ENCODE results near the gene DNAI2. TPM values are rescaled to one million over a fixed set of nuclear protein-coding genes. Genes with fewer than 3 reads are reported as not detected.
A peak's percentile ranks its signal among the peaks of the same experiment; 100 is the strongest.

DNAI2 gene
- polyA plus RNA-seq, 1 donor: 0.07 TPM

GRCh38 chr17:74336307-74336706 lies 62.3 kb downstream of the DNAI2 start:
- Histone ChIP-seq H3K4me3 (ENCODE audit: low read length) (no peak overlapping the region), H3K27ac (ENCODE audit: low read length) (no peak overlapping the region), H3K9me3 (ENCODE audit: control insufficient read depth, low read depth, low read length) (no peaks in the 10 kb centered on the region), H3K36me3 (ENCODE audit: control insufficient read depth, insufficient read depth, low read length) (no peaks in the 10 kb centered on the region), H3K27me3 (ENCODE audit: control insufficient read depth, insufficient read depth, low read length) (no peaks in the 10 kb centered on the region), H3K4me1 (ENCODE audit: control insufficient read depth, insufficient read depth, low read length) (peaks cover 4% of the 10 kb centered on the region)
- no peak for DNase-seq
- WGBS (ENCODE audit: insufficient coverage, low lambda C conversion rate): 60% methylated on average over 1 of the region's 7 CpGs

GRCh38 chr17:74337834-74338500 lies 63.9 kb downstream of the DNAI2 start:
- Histone ChIP-seq H3K36me3 (ENCODE audit: control insufficient read depth, insufficient read depth, low read length) (no peaks in the 10 kb centered on the region), H3K27ac (ENCODE audit: low read length) (no peak overlapping the region), H3K4me3 (ENCODE audit: low read length) (no peak overlapping the region), H3K9me3 (ENCODE audit: control insufficient read depth, low read depth, low read length) (no peaks in the 10 kb centered on the region), H3K4me1 (ENCODE audit: control insufficient read depth, insufficient read depth, low read length) (no peaks in the 10 kb centered on the region), H3K27me3 (ENCODE audit: control insufficient read depth, insufficient read depth, low read length) (no peaks in the 10 kb centered on the region)
- WGBS (ENCODE audit: insufficient coverage, low lambda C conversion rate): no CpG with 5 or more reads among the region's 12 CpGs
- no peak for DNase-seq

GRCh38 chr17:74339537-74340195 lies 65.6 kb downstream of the DNAI2 start:
- Histone ChIP-seq H3K9me3 (ENCODE audit: control insufficient read depth, low read depth, low read length) (no peaks in the 10 kb centered on the region), H3K4me1 (ENCODE audit: control insufficient read depth, insufficient read depth, low read length) (no peaks in the 10 kb centered on the region), H3K27ac (ENCODE audit: low read length) (no peak overlapping the region), H3K4me3 (ENCODE audit: low read length) (no peak overlapping the region), H3K36me3 (ENCODE audit: control insufficient read depth, insufficient read depth, low read length) (no peaks in the 10 kb centered on the region), H3K27me3 (ENCODE audit: control insufficient read depth, insufficient read depth, low read length) (peaks cover 4% of the 10 kb centered on the region)
- WGBS (ENCODE audit: insufficient coverage, low lambda C conversion rate): no CpG with 5 or more reads among the region's 19 CpGs
- DNase-seq: no peak

- no peaks in the 10 kb centered on the region for H3K36me3 ChIP-seq (ENCODE audit: control insufficient read depth, insufficient read depth, low read length)
- no peaks in the 10 kb centered on the region for H3K9me3 ChIP-seq (ENCODE audit: control insufficient read depth, low read depth, low read length)
- H3K4me3 ChIP-seq (ENCODE audit: low read length): no peak overlapping the region
- H3K27ac ChIP-seq (ENCODE audit: low read length): no peak overlapping the region
- H3K27me3 ChIP-seq (ENCODE audit: control insufficient read depth, insufficient read depth, low read length): peaks cover 4% of the 10 kb centered on the region
- H3K4me1 ChIP-seq (ENCODE audit: control insufficient read depth, insufficient read depth, low read length): no peaks in the 10 kb centered on the region
- peak in 1 of 2 donors; percentile 32 for DNase-seq
- no CpG with 5 or more reads among the region's 13 CpGs for WGBS (ENCODE audit: insufficient coverage, low lambda C conversion rate)
Observed at GRCh38 chr17:74340470-74341023, 66.5 kb downstream of the DNAI2 start.

- Histone ChIP-seq H3K27ac (ENCODE audit: low read length) (no peak overlapping the region), H3K27me3 (ENCODE audit: control insufficient read depth, insufficient read depth, low read length) (peaks cover 4% of the 10 kb centered on the region), H3K4me3 (ENCODE audit: low read length) (no peak overlapping the region), H3K4me1 (ENCODE audit: control insufficient read depth, insufficient read depth, low read length) (no peaks in the 10 kb centered on the region), H3K9me3 (ENCODE audit: control insufficient read depth, low read depth, low read length) (no peaks in the 10 kb centered on the region), H3K36me3 (ENCODE audit: control insufficient read depth, insufficient read depth, low read length) (no peaks in the 10 kb centered on the region)
- no CpG with 5 or more reads among the region's 10 CpGs for WGBS (ENCODE audit: insufficient coverage, low lambda C conversion rate)
- no peak for DNase-seq
Observed at GRCh38 chr17:74342224-74342623, 68.2 kb downstream of the DNAI2 start.

GRCh38 chr17:74343121-74343520 lies 69.1 kb downstream of the DNAI2 start:
- DNase-seq: no peak
- no peak overlapping the region for H3K27ac ChIP-seq (ENCODE audit: low read length)
- H3K4me1 ChIP-seq (ENCODE audit: control insufficient read depth, insufficient read depth, low read length): no peaks in the 10 kb centered on the region
- no peak overlapping the region for H3K4me3 ChIP-seq (ENCODE audit: low read length)
- no peaks in the 10 kb centered on the region for H3K36me3 ChIP-seq (ENCODE audit: control insufficient read depth, insufficient read depth, low read length)
- no peaks in the 10 kb centered on the region for H3K9me3 ChIP-seq (ENCODE audit: control insufficient read depth, low read depth, low read length)
- peaks cover 4% of the 10 kb centered on the region for H3K27me3 ChIP-seq (ENCODE audit: control insufficient read depth, insufficient read depth, low read length)
- no CpG with 5 or more reads among the region's 8 CpGs for WGBS (ENCODE audit: insufficient coverage, low lambda C conversion rate)

- Histone ChIP-seq H3K4me1 (ENCODE audit: control insufficient read depth, insufficient read depth, low read length) (no peaks in the 10 kb centered on the region), H3K9me3 (ENCODE audit: control insufficient read depth, low read depth, low read length) (no peaks in the 10 kb centered on the region), H3K27ac (ENCODE audit: low read length) (no peak overlapping the region), H3K4me3 (ENCODE audit: low read length) (no peak overlapping the region), H3K27me3 (ENCODE audit: control insufficient read depth, insufficient read depth, low read length) (peaks cover 5% of the 10 kb centered on the region), H3K36me3 (ENCODE audit: control insufficient read depth, insufficient read depth, low read length) (no peaks in the 10 kb centered on the region)
- no peak for DNase-seq
- no CpG with 5 or more reads among the region's 9 CpGs for WGBS (ENCODE audit: insufficient coverage, low lambda C conversion rate)
Observed at GRCh38 chr17:74343526-74344284, 69.7 kb downstream of the DNAI2 start.

GRCh38 chr17:74344658-74345057 lies 70.6 kb downstream of the DNAI2 start:
- no peak for DNase-seq
- no peaks in the 10 kb centered on the region for H3K4me1 ChIP-seq (ENCODE audit: control insufficient read depth, insufficient read depth, low read length)
- H3K27ac ChIP-seq (ENCODE audit: low read length): no peak overlapping the region
- 100% methylated on average over 1 of the region's 21 CpGs for WGBS (ENCODE audit: insufficient coverage, low lambda C conversion rate)
- no peaks in the 10 kb centered on the region for H3K9me3 ChIP-seq (ENCODE audit: control insufficient read depth, low read depth, low read length)
- no peaks in the 10 kb centered on the region for H3K36me3 ChIP-seq (ENCODE audit: control insufficient read depth, insufficient read depth, low read length)
- H3K27me3 ChIP-seq (ENCODE audit: control insufficient read depth, insufficient read depth, low read length): peaks cover 11% of the 10 kb centered on the region
- no peak overlapping the region for H3K4me3 ChIP-seq (ENCODE audit: low read length)

GRCh38 chr17:74345433-74346241 lies 71.6 kb downstream of the DNAI2 start:
- no peaks in the 10 kb centered on the region for H3K36me3 ChIP-seq (ENCODE audit: control insufficient read depth, insufficient read depth, low read length)
- H3K4me1 ChIP-seq (ENCODE audit: control insufficient read depth, insufficient read depth, low read length): no peaks in the 10 kb centered on the region
- H3K27ac ChIP-seq (ENCODE audit: low read length): no peak overlapping the region
- no peaks in the 10 kb centered on the region for H3K9me3 ChIP-seq (ENCODE audit: control insufficient read depth, low read depth, low read length)
- H3K27me3 ChIP-seq (ENCODE audit: control insufficient read depth, insufficient read depth, low read length): peaks cover 19% of the 10 kb centered on the region
- H3K4me3 ChIP-seq (ENCODE audit: low read length): no peak overlapping the region
- WGBS (ENCODE audit: insufficient coverage, low lambda C conversion rate): no CpG with 5 or more reads among the region's 13 CpGs
- no peak for DNase-seq

GRCh38 chr17:74347646-74348045 lies 73.6 kb downstream of the DNAI2 start:
- H3K27ac ChIP-seq (ENCODE audit: low read length): no peak overlapping the region
- no peaks in the 10 kb centered on the region for H3K36me3 ChIP-seq (ENCODE audit: control insufficient read depth, insufficient read depth, low read length)
- H3K4me1 ChIP-seq (ENCODE audit: control insufficient read depth, insufficient read depth, low read length): no peaks in the 10 kb centered on the region
- WGBS (ENCODE audit: insufficient coverage, low lambda C conversion rate): no CpG with 5 or more reads among the region's 14 CpGs
- DNase-seq: no peak
- no peaks in the 10 kb centered on the region for H3K9me3 ChIP-seq (ENCODE audit: control insufficient read depth, low read depth, low read length)
- H3K4me3 ChIP-seq (ENCODE audit: low read length): no peak overlapping the region
- peaks cover 38% of the 10 kb centered on the region for H3K27me3 ChIP-seq (ENCODE audit: control insufficient read depth, insufficient read depth, low read length)

All from large intestine (tissue), 3 donors.